HepG2 (cell line): ENCODE data around the gene RMI2. TPM values are rescaled to one million over a fixed set of nuclear protein-coding genes. Genes with fewer than 3 reads are reported as not detected.

Experiments used
- IKZF4 ChIP-seq: sonication (generic); formaldehyde crosslinking; IDR thresholded peaks from 2 replicates; pipeline ENCODE4 v1.5.1; 2020; ENCODE audit warnings: borderline replicate concordance, mild to moderate bottlenecking, low read depth, missing genetic modification reagents; ENCODE audit errors: not compliant biosample characterization
- MAX ChIP-seq: IDR thresholded peaks from 2 replicates; pipeline ENCODE4 v1.6.1; 2012; ENCODE audit warnings: inconsistent platforms
- NPAS2 ChIP-seq: sonication (generic); formaldehyde crosslinking; IDR thresholded peaks from 2 replicates; pipeline ENCODE4 v1.8.0; 2022; ENCODE audit warnings: mild to moderate bottlenecking, missing genetic modification reagents, borderline replicate concordance
- PPARG ChIP-seq: conservative IDR thresholded peaks from 2 replicates; pipeline ENCODE4 v1.6.1; 2016; ENCODE audit warnings: missing biosample characterization, missing genetic modification reagents
- PRDM15 ChIP-seq: sonication (generic); formaldehyde crosslinking; IDR thresholded peaks from 2 replicates; pipeline ENCODE4 v1.4.0; 2020; ENCODE audit warnings: missing genetic modification reagents
- U2AF2 ChIP-seq: fragments of 200-400 bp; formaldehyde crosslinking; IDR thresholded peaks from 2 replicates; pipeline ENCODE4 v1.6.1; 2017; ENCODE audit warnings: low read depth, mild to moderate bottlenecking, low read length
- ZNF646 ChIP-seq: sonication (generic); formaldehyde crosslinking; IDR thresholded peaks from 2 replicates; pipeline ENCODE4 v1.9.0; 2021; ENCODE audit warnings: mild to moderate bottlenecking, missing genetic modification reagents
- polyA plus RNA-seq, 8 experiments: library from polyadenylated mRNA; depleted of rRNA in 3 of 8; stranded (reverse) in 7 of 8; unstranded in 1 of 8; fragments of >200 nt; fragmentation: Illumina TruSeq in 4 of 8; extraction: Trizol in 4 of 8; gene quantifications; 2 replicates each; pipeline versions ENCODE4 v1.2.1 to v1.2.3, GENCODE V29; 2011 to 2016; ENCODE audit warnings: low read depth in 4 of 8, missing spikeins in 1 of 8, mixed read lengths in 1 of 8; ENCODE audit not compliant: insufficient read depth in 1 of 8
- total RNA-seq, 5 experiments: library from RNA; depleted of rRNA; stranded (reverse); fragments of >200 nt; fragmentation: Illumina TruSeq; extraction: Trizol; gene quantifications; 2 replicates each; pipeline ENCODE4 v1.2.3, GENCODE V29; 2016; ENCODE audit warnings: low read depth in 1 of 5
- TF ChIP-seq, protein P1 (sequence below): sonication (generic); formaldehyde crosslinking; IDR thresholded peaks from 2 replicates; pipeline ENCODE4 v1.5.1; 2020; ENCODE audit warnings: mild to moderate bottlenecking, missing genetic modification reagents, borderline replicate concordance
- TF ChIP-seq, protein P2 (sequence below): sonication (generic); formaldehyde crosslinking; IDR thresholded peaks from 2 replicates; pipeline ENCODE4 v1.8.1; 2023; ENCODE audit warnings: mild to moderate bottlenecking, moderate library complexity, missing genetic modification reagents

RMI2 gene
- total and polyA plus RNA-seq, 2 of the 13 experiments (the other 11 are each of a cell fraction or from before 2014, with no cell fraction given), result 24.5 to 55.7 TPM

- TF ChIP-seq, protein P1, sequence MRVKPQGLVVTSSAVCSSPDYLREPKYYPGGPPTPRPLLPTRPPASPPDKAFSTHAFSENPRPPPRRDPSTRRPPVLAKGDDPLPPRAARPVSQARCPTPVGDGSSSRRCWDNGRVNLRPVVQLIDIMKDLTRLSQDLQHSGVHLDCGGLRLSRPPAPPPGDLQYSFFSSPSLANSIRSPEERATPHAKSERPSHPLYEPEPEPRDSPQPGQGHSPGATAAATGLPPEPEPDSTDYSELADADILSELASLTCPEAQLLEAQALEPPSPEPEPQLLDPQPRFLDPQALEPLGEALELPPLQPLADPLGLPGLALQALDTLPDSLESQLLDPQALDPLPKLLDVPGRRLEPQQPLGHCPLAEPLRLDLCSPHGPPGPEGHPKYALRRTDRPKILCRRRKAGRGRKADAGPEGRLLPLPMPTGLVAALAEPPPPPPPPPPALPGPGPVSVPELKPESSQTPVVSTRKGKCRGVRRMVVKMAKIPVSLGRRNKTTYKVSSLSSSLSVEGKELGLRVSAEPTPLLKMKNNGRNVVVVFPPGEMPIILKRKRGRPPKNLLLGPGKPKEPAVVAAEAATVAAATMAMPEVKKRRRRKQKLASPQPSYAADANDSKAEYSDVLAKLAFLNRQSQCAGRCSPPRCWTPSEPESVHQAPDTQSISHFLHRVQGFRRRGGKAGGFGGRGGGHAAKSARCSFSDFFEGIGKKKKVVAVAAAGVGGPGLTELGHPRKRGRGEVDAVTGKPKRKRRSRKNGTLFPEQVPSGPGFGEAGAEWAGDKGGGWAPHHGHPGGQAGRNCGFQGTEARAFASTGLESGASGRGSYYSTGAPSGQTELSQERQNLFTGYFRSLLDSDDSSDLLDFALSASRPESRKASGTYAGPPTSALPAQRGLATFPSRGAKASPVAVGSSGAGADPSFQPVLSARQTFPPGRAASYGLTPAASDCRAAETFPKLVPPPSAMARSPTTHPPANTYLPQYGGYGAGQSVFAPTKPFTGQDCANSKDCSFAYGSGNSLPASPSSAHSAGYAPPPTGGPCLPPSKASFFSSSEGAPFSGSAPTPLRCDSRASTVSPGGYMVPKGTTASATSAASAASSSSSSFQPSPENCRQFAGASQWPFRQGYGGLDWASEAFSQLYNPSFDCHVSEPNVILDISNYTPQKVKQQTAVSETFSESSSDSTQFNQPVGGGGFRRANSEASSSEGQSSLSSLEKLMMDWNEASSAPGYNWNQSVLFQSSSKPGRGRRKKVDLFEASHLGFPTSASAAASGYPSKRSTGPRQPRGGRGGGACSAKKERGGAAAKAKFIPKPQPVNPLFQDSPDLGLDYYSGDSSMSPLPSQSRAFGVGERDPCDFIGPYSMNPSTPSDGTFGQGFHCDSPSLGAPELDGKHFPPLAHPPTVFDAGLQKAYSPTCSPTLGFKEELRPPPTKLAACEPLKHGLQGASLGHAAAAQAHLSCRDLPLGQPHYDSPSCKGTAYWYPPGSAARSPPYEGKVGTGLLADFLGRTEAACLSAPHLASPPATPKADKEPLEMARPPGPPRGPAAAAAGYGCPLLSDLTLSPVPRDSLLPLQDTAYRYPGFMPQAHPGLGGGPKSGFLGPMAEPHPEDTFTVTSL (CRISPR knock-in tag), result no peak
- TF ChIP-seq ZNF646 (CRISPR knock-in tag) (no peak), PPARG (0 out of 2 replicates have a peak, but pooled peaks have one; percentile 7), MAX (no peak; the same call in none of the 2 replicates), U2AF2 (no peak), IKZF4 (CRISPR knock-in tag) (peak; percentile 3), NPAS2 (CRISPR knock-in tag) (no peak), PRDM15 (CRISPR knock-in tag) (peak; percentile 26; the same call in 1 of the 2 replicates)
- TF ChIP-seq, protein P2, sequence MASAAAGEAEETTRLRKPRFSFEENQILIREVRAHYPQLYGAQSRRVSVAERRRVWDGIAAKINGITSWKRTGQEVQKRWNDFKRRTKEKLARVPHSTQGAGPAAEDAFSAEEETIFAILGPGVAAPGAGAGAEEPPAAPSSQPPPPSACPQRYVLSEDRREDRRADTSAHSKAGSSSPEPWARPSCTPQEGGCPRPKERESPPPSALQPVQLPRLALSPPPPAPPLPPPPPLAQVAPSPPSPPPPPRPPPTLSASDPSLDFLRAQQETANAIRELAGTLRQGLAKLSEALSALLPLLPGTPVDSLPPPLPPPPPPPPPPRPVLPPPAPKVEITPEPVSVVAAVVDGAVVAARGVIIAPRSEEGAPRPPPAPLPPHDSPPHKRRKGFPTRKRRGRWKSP, result peak; percentile 80; the same call in 1 of the 2 replicates
Measured at GRCh38 chr16:11308493-11309283, 36.6 kb upstream of the RMI2 start (continued).
